GM11168 (cell line): ENCODE data around the gene EGR2.

Experiments used
- in situ Hi-C: fragments of 300-500 bp; cut with MboI; formaldehyde crosslinking; loops from one replicate; pipeline ENCODE4 v1.12.0; 2022; ENCODE audit warnings: low sequenced_read_pairs; ENCODE audit not compliant: unreplicated experiment

The EGR2 gene

DNA sequence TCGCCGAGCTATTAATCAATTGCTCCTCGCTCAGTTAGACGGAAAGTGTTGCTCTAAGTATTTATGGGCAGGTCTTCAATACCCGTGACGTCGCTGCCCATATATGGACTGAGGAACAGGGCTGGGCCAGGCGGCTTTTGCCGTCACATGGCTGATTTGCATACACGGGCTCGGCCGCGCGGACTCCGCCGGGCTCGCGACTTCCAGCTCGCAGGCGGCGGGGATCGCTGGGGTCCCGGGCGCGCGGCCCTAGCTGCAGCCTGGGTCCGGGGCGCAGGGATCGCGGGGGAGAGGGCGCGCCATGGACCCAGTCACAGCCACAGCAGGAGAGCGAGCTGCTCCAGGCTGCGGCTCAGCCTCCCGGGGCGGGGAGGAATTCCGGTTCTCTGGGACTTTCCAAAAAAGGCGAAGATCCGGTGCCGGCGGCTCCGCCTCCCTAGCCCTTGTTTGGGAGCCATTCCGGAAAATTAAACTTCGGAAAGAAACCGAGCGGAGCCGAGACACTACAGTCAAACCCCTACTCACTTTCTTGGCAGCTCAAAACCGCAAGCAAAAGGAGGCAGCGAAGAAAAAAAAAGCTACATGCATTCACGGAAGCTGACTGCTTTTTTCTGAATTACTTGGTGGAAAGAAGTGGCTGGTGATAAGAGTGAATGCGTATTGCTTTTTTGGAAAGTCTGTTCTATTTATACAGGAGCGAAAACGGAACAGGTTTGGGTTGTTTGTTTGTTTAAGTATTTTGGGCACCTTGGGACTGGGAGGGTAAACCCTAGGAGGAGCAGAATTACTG lies at the start of gene EGR2:
Gene EGR2, minus strand, starts transcription at position 36 of the 790 bp plus-strand sequence. CDS start 337 bp downstream, outside the sequence.
- in situ Hi-C loops, result no loop called here

DNA sequence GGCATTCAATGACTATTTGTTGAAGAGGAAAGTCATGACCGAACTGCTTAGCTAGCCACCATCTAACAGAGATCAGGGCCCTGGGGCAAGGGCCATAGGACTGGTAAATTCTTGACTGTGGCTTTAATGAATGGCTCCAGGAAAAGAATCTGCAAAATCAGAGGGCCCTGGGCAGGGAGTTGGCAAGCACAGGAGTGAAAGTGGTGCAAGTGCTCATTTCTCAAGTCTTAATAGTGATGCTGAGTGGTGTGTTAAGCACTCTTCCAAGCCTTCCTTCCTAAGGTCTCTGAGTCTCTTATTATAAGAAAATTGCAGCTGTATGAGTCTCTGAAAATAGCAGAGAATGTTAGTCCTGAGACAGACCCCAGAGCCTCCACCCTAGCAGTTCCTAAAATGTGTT lies 46.3 kb upstream of the EGR2 start:
- in situ Hi-C loops, result no loop called here

DNA sequence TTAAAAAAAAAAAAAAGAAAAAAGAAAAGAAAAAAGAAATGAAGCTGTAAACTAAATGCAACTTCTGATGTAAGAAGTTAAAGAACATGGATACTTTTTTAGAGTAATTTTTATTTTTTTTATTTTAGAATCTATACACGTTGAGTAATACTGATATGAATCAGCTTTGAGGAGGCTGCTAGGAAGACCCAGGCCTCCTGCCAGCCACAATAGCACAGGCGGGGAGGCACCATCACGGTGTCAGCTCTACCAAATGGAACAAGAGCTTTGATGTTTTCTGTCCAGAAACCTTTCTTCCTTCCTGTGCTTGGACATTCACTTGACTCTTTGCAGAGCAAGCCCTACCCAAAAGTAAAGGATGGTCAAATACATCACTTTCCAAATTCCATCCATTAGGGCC lies 45.3 kb upstream of the EGR2 start:
- in situ Hi-C loops, result no loop called here

DNA sequence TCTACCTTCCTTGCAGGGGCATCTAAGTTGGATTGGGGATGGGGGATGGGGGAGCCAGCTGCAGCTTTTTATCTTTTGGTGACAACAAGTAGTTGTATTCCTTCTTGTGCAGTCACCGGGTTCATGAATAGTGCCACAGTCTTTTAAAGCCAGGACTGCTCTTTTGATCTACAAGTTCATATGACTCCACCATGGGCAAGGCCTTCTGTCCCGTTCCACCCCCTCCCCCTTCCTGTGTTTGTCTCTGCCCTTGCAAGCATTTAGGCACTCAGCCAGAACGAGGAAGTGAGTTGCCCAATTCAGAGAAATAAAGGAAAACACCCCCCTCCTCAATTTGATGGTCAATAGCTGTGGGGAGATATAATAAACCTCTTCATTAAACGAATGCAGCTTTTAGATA lies 44.8 kb upstream of the EGR2 start:
- in situ Hi-C loops, result no loop called here

DNA sequence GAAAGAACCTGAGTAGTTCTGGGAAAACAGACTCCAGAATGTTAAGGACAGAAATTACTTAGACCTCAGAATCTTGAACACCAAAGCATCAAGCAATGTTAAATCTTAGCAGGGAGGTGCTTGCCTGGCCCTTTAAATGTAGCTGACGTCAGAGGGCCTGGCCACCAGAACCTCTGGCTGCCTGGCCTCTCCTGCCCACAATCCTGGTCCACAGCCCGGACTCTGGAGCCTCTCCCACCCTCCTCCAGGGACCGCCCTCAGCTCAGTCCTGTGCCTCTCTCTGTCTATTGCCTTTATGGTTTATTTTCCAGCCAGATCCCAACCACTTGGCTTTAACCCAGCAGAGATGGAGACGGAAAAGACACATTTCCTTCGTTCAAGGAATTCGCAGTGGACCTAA lies 42.2 kb upstream of the EGR2 start:
- in situ Hi-C loops, result no loop called here

DNA sequence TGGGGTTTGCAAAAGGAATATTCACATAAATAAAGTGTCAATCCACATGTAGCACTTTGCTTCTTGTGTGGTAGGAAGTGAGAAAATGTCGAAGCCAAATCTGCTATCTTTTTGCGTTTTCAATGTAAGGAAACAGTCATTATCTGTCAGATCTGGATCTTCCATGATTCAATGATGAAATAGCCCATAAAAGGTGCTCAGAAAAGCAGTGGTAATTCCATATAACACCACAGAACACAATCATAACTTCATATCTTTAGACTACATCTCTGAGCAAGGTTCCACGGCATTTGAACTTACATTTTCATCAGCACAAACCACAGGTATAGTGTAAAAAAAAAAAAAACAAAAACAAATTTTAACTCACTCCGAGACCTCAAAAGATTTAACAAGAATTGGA lies 39.9 kb upstream of the EGR2 start:
- in situ Hi-C loops, result no loop called here

DNA sequence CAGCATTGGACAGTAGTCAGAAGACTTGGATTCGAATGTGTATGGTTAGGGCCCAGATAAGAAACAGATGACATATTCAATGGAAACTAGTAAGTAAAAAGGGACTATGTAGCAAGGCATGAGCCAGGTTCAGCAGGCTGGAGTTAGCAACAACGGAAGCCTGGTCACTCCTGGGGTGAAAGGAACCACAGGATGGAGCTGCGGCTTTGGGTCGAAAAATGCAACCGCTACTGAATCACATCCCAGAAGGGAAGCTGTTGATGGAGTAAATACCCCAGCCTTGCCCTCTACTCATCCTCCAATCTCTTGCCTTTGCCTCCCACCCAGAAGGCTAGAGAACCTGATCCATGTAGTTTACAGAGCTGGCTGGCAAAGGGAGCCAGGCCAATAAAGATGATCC lies 37.5 kb upstream of the EGR2 start:
- in situ Hi-C loops, result no loop called here

DNA sequence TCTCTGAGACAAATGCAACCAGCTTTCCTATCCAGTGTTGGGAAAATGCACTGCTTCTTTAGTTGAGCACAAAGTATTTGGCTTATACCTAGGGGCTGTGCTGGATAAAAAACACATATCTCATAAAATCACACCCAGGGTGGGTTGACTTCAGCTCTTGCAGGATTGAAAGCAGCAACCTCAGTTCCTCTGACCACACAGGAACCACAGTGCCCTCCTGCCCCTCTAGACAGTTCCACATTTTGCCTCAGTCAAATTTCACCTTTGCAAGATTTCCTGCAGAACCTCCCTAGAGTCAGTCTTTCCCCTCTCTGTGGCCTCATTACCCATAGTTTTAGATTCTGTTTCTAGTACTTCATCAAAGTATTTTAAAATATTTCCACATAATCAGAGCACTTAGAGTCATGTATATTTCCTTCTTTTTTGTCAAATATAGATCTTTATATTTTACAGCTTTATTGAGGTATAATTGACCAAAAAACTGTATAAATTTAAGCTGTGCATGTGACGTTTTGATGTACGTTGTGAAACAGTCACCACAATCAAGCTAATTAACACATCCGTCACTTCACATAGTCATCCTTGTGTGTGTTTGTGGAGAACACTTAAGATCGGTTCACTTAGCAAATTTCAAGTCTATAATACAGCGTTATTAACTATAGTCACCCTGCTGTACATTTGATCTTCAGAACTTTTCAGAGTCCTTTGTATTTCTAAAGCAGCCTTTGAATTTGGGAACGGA lies 37.0 kb upstream of the EGR2 start:
- in situ Hi-C loops, result no loop called here

DNA sequence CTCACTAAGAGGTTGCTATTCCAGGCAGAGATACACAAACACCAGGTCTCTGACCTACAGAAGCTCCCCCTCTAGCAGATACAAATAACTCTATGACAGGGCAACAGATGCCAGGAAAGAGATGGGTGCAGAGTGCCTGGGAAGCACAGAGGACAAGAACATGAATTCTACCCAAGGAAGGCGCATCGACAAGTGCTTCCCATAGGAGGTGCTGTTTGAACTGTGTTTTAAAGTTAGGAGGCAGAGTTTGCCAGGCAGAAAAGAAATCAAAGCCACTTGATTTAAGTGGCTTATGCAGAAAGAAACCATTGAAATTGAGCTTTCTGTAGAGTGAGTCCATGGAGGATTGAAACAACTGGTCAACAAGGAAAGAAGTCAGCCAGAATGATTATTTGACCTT lies 35.3 kb upstream of the EGR2 start:
- in situ Hi-C loops, result no loop called here

DNA sequence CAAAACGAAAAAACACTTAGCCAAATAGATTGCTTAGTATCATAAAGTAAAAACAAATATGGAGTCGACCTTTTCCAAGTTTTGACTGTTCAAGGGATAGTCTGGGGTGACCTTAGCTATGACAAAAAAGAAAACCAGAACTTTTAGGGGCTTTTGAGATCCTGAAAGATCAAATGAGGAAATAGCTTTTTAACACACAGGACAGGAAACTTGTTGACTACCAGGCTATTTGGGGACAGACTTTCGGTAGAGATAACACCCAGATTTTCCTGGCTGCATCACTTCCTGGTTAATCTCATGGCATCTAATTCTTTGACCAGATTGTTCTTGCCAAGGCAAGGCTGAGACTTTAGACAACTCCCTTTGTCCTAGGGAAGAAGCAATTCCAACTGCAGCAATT lies 34.5 kb upstream of the EGR2 start:
- in situ Hi-C loops, result no loop called here

DNA sequence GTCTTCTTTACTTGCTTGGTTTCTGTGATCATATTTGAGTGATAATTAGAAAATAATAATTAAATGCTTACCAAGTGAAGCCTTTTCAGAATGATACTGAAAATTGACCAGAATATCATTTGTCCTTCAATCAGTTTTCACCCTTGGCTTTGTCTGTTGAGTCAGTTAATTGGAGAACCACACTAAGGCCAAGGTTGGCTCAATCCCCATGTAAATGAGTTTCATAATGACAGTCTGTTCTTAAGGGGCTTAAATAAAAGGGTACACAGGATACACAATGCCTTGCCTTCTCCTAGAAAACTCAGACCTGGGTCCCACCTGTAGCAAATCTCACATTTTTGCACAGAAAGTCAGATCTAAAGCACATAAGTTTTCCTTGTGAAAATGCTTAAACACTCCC lies 31.3 kb upstream of the EGR2 start:
- in situ Hi-C loops, result no loop called here

DNA sequence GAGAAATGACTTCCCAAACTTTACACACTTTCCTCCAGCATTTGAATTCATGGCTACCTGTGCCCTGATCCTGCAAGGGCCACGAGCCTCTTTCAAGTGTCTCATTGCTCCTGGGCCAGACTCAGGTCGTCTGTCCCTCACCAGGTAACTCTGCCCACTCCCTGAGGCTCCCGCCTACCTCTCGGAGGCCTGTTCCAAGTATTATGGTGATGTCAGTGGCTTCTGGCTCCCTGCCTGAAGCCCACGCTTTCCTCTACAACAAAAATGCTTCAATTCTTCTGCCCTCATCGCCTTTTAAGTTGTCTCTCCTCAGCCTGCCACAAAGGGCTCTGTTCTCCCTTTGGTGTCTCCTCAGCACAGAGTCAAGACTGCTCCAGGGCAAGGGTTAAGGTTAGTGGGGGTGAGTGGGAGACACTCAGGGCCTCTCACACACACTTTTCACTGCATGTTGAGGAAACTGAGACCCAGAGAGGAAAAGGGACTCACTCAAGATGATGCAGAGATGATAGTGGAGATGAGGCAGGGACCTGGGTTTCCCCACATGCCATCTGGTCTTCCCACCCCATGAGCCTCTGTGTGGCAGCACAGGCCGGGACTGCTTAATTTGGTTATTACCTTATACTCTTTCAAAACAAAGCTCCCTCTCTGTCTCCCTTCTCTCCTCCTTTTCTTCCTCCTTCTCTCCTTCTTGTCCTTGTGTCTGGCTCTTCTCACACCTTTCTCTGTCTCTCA lies 28.3 kb upstream of the EGR2 start:
- in situ Hi-C loops, result no loop called here

DNA sequence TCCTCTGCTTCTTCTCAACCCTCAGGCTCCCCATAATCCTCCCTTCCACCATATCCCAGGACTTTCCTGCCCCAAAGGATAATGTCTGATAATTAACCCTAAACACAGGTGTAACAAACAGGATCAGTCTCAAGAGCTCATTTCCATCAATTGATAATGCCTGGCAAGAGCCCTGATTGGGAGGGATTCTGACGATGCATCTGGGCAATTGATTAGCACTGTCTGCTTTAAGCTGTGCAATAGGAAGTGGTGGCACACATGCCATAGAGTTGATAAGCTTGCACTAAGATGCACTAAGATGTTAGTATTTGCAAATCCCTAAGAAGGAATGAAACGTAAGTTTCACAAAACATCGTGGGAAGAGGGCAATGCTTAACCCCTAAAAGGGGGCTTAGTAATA lies 27.4 kb upstream of the EGR2 start:
- in situ Hi-C loops, result no loop called here

DNA sequence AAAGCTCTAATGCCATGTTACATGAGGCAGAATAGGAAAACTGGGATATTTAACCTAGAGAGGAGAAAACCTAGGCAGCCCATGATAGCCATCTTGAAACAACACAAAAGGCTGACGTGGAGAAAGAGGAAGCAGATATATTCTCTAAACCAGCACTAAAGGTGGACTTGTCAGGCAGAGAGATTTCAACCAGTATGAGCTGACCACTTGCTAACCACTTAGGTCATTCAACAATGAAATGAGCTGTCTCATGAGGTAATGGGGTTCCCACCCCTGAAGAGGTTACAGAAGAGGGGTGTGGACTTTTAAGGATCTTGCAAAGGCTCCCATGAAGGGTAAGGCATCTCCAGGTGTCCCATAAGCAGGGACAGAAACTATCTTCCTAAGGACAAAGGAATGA lies 26.8 kb upstream of the EGR2 start:
- in situ Hi-C loops, result no loop called here

DNA sequence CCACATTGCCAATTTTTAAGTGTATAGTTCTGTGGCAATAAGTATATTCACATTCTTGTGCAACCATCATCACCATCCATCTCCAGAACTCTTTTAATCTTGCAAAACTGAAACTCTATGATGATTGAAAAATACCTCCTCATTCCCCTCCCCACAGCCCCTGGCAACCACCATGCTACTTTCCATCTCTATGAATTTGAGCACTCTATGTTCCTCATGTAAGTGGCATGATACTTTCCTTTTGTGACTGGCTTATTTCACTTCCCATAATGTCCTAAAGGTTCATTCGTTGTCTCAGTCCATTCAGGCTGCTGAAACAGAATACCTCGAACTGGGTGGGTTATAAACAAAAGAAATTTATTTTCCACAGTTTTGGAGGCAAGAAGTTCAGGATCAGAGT lies 23.4 kb upstream of the EGR2 start:
- in situ Hi-C loops, result no loop called here

DNA sequence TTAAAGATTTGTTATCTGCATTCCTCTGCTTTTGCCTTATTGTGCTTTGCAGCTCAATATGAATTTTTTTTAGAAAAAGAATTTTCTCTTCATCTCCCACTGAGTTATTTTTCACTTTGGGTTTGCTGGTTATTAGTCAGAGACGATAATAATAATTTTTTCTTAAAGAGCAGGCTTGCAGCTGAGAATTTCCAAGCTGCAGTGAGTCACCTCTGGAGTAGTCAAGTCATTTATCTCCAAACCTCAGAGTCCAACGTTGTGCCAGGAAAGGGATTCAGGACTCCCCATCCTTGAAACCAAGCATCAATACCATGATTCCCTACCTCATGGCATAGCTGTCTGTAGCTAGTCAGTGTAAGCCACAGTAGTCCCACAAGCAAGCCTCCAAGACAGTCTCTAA lies 15.2 kb upstream of the EGR2 start:
- in situ Hi-C loops, result no loop called here

DNA sequence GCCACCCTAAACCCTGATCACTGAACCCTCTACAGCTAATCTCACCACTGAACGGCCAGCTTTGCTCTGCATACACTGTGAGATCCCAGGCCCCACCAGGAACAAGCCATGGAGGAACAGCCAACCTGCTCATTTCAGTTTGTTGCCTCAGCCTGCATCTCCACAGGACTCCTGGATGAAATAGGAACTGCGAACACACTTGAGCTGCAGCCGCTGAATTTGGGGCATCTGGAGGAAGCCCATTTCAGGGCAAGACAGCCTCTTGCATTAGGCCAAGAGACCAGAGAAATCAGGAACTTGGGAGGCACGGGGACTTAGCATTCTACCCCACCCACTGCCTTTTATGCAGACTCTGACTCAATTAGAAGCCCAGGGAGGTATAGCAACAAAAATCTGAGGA lies 14.5 kb upstream of the EGR2 start:
- in situ Hi-C loops, result no loop called here

DNA sequence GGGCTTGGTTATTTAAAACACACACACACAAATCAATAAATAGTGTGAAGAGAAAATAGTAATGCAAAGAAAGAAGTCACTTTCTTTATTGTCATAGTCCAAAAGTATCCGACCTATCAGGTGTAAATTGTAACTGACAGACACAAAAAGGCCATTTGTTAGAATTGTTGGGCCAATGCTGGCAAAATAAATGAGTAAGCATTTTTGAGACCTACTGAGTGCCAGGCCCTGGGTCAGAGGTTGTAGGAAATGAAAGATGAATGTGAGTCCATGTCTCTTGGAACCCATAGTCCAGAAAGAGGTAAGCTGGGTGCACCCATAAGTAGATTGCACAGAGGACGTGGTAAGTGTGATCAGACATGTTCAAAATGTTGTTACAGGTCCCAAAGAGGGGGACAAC lies 13.5 kb upstream of the EGR2 start:
- in situ Hi-C loops, result loop anchor here (10.0 kb wide), 1 partner anchor 245 kb away; no protein-coding TSS in a partner anchor

DNA sequence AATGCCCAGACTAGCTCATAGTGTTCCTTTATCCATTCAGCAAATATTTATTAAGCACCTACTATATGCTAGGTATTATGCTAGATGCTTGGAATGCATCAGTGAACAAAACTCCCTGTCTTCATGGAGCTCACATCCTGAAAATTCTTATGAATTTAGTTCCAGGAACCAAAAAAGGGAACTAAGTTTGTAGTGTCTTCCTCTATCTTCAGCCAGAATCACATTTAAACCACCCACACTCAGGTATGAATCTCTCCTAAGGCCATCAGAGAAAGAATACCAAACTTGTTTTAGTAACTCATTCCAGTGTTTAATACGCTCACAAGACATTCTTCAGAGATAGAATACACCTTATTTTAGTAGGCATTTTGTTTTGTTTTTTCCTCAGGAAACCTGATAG lies 10.1 kb upstream of the EGR2 start:
- in situ Hi-C loops, result loop anchor here (10.0 kb wide), 1 partner anchor 249 kb away; no protein-coding TSS in a partner anchor

DNA sequence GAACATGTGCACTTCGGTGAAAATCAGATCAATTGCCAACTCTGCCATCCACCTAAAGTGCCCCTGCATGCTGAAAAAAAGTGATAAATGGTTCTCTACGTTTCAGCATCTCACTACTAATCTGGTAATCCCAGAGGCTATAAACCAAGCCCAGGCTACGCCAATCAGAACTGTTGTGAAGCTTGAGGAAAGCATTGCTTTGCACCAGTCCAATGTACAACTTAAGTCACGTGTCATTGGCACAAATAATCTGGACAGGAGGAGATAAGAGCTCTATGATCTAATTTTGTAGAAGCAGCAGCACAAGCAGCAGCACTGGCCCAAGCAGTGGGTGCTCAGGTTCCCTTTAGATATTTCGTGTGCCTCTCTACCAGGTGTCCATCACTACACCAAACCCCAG lies 4.4 kb upstream of the EGR2 start:
- in situ Hi-C loops, result loop anchor here (10.0 kb wide), 1 partner anchor 254 kb away; no protein-coding TSS in a partner anchor
